ENCODE measurements around the gene PRSS8. TPM values are rescaled to one million over a fixed set of nuclear protein-coding genes. Genes with fewer than 3 reads are reported as not detected.
A peak's percentile ranks its signal among the peaks of the same experiment; 100 is the strongest.

PRSS8 gene
- total RNA-seq, 2 experiments from 2014 or later: not detected

- no peak for DNase-seq
- Mint-ChIP-seq H3K36me3 (ENCODE audit: low read depth) (peaks cover 5% of the 10 kb centered on the region), H3K9me3 (no peaks in the 10 kb centered on the region), H3K4me3 (no peak overlapping the region), H3K27ac (no peak overlapping the region), H3K27me3 (no peaks in the 10 kb centered on the region), H3K4me1 (peaks cover 1% of the 10 kb centered on the region)
- ChIA-PET POLR2A (interaction anchor here (1.7 kb wide), 2 partner anchors 14 to 48 kb away, joined by 4 to 6 read pairs; partner anchors contain the start of genes FUS and KAT8), CTCF (interaction anchor here (0.6 to 1.6 kb wide), 2 partner anchors 10 kb away, joined by 3 to 7 read pairs; no protein-coding TSS in a partner anchor)
These were observed 3.7 kb downstream of the PRSS8 start for GRCh38 chr16:31131841-31132271.

GRCh38 chr16:31131416-31131815, 4.1 kb downstream of the PRSS8 start:
- Mint-ChIP-seq H3K4me3 (no peak overlapping the region), H3K27ac (no peak overlapping the region), H3K4me1 (peaks cover 1% of the 10 kb centered on the region), H3K27me3 (no peaks in the 10 kb centered on the region), H3K9me3 (no peaks in the 10 kb centered on the region), H3K36me3 (ENCODE audit: low read depth) (peaks cover 5% of the 10 kb centered on the region)
- CTCF ChIA-PET: interaction anchor here (0.6 kb wide), 1 partner anchor 10 kb away, joined by 3 read pairs; no protein-coding TSS in a partner anchor
- no peak for DNase-seq
- POLR2A ChIA-PET: interaction anchor here (1.7 kb wide), 2 partner anchors 13 to 49 kb away, joined by 4 to 6 read pairs; partner anchors contain the start of genes FUS and KAT8

DNA sequence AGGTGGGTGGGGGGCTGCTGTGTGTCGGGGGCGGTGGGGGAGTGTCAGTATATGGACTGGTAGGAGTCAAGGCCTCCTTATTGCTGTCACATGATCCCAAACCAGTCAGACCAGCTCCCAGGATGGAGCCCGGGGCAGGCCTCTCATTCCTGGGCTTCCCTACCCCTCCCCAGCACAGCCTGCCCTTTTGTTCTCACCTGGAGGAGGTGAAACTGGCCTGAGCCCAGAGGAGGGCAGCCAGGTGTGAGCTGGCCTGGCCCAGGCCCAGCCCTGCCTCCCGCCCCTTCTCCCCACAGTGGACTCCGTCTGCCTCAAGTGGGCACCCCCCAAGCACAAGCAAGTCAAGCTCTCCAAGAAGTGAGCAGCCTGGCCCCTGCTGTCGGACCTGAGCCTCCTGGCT, 4.6 kb downstream of the PRSS8 start:
- CTCF ChIA-PET: no interaction called here
- POLR2A ChIA-PET: interaction anchor here (1.7 to 2.0 kb wide), 3 partner anchors 11 to 49 kb away, joined by 4 to 7 read pairs (median 6); partner anchors contain the start of genes FUS and KAT8
- no peaks in the 10 kb centered on the region for H3K27me3 Mint-ChIP-seq

DNA sequence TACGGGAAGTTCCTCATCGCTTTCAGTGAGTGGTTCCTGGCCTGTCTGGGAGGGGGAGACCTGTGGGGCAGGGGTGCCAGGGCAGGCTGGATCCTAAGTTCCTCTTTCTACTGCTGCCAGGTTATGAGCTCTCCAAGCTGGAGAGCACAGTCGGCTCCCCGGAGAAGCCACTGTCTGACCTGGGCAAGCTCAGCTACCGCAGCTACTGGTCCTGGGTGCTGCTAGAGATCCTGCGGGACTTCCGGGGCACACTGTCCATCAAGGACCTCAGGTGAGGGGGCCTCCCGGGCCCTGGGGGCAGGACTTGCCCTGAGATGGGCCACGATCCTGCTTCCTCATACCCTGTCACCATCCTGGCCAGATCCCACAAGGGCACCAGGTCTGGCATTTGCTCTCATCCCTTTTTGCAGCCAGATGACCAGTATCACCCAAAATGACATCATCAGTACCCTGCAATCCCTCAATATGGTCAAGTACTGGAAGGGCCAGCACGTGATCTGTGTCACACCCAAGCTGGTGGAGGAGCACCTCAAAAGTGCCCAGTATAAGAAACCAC, 5.1 kb downstream of the PRSS8 start:
- no peak overlapping the region for H3K27ac Mint-ChIP-seq
- H3K4me1 Mint-ChIP-seq: peaks cover 1% of the 10 kb centered on the region
- no peak for DNase-seq
- H3K9me3 Mint-ChIP-seq: no peaks in the 10 kb centered on the region
- H3K36me3 Mint-ChIP-seq (ENCODE audit: low read depth): peaks cover 13% of the 10 kb centered on the region
- POLR2A ChIA-PET: interaction anchor here (1.7 to 2.0 kb wide), 3 partner anchors 11 to 50 kb away, joined by 4 to 7 read pairs (median 6); partner anchors contain the start of genes FUS and KAT8
- no peaks in the 10 kb centered on the region for H3K27me3 Mint-ChIP-seq
- CTCF ChIA-PET: interaction anchor here (1.3 kb wide), 1 partner anchor 13 kb away, joined by 4 read pairs; the partner anchor contains the start of gene KAT8
- no peak overlapping the region for H3K4me3 Mint-ChIP-seq

More for the DNA sequence above, 4.6 kb downstream of the PRSS8 start:
- no peaks in the 10 kb centered on the region for H3K9me3 Mint-ChIP-seq
- H3K27ac Mint-ChIP-seq: no peak overlapping the region
- H3K4me3 Mint-ChIP-seq: no peak overlapping the region
- peaks cover 10% of the 10 kb centered on the region for H3K36me3 Mint-ChIP-seq (ENCODE audit: low read depth)
- DNase-seq: no peak
- H3K4me1 Mint-ChIP-seq: peaks cover 1% of the 10 kb centered on the region

GRCh38 chr16:31129568-31130335, 5.8 kb downstream of the PRSS8 start:
- DNase-seq: no peak
- H3K27ac Mint-ChIP-seq: no peak overlapping the region
- peaks cover 13% of the 10 kb centered on the region for H3K36me3 Mint-ChIP-seq (ENCODE audit: low read depth)
- H3K4me3 Mint-ChIP-seq: no peak overlapping the region
- ChIA-PET POLR2A (interaction anchor here (1.9 to 2.0 kb wide), 2 partner anchors 12 kb away, joined by 4 to 7 read pairs; partner anchors contain the start of gene KAT8), CTCF (interaction anchor here (1.3 to 1.8 kb wide), 2 partner anchors 12 to 13 kb away, joined by 4 to 11 read pairs; partner anchors contain the start of gene KAT8)
- no peaks in the 10 kb centered on the region for H3K9me3 Mint-ChIP-seq
- no peaks in the 10 kb centered on the region for H3K27me3 Mint-ChIP-seq
- H3K4me1 Mint-ChIP-seq: peaks cover 1% of the 10 kb centered on the region

GRCh38 chr16:31128711-31129567, 6.6 kb downstream of the PRSS8 start:
- H3K4me1 Mint-ChIP-seq: peaks cover 1% of the 10 kb centered on the region
- H3K27me3 Mint-ChIP-seq: no peaks in the 10 kb centered on the region
- peaks cover 14% of the 10 kb centered on the region for H3K36me3 Mint-ChIP-seq (ENCODE audit: low read depth)
- H3K9me3 Mint-ChIP-seq: no peaks in the 10 kb centered on the region
- H3K4me3 Mint-ChIP-seq: no peak overlapping the region
- ChIA-PET POLR2A (interaction anchor here (1.9 to 2.0 kb wide), 2 partner anchors 11 to 13 kb away, joined by 4 to 7 read pairs; partner anchors contain the start of gene KAT8), CTCF (interaction anchor here (1.3 to 1.8 kb wide), 2 partner anchors 12 to 13 kb away, joined by 4 to 11 read pairs; partner anchors contain the start of gene KAT8)
- no peak for DNase-seq
- H3K27ac Mint-ChIP-seq: peak overlapping the region; percentile 58

DNA sequence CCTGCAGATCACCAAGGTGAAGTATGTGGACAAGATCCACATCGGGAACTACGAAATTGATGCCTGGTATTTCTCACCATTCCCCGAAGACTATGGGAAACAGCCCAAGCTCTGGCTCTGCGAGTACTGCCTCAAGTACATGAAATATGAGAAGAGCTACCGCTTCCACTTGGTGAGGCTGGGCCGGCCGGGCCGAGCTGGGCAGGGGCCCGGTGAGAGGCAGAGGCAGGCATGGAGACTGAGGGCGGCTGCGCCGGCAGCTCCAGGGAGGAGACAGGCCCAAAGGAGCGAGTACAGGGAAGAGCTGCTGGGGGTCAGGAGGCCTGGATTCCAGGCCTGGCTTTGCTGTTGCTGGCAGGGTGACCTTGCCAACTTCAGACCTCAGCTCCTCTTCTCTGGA, 8.3 kb downstream of the PRSS8 start:
- no peak for DNase-seq
- Mint-ChIP-seq H3K27ac (no peak overlapping the region), H3K36me3 (ENCODE audit: low read depth) (peaks cover 16% of the 10 kb centered on the region), H3K4me3 (no peak overlapping the region), H3K27me3 (no peaks in the 10 kb centered on the region), H3K4me1 (peaks cover 1% of the 10 kb centered on the region), H3K9me3 (no peaks in the 10 kb centered on the region)
- ChIA-PET CTCF (interaction anchor here (0.9 to 1.6 kb wide), 2 partner anchors 15 to 143 kb away, joined by 3 to 4 read pairs; no protein-coding TSS in a partner anchor), POLR2A (interaction anchor here (1.1 kb wide), 2 partner anchors 10 to 15 kb away, joined by 3 to 4 read pairs; partner anchors contain the start of gene KAT8)

DNA sequence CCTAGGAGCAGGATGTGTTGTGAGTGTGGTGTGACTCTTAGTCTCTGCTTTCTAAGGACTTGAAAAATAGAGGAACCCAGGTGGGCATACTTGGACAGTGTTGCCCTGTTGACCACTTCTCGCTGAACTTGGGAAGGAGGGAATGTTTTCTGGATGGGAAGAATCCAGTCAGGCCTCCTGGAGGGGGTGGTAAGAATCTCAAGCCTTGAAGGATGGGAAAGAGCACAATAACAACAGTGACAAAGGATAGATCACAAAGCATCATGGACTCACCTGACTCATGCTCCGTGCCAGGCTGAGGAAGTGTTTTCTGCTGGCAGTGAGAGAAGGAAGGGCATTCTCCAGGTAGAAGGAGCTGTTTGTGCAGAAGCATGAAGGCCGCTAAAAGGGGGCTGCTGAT, 9.7 kb downstream of the PRSS8 start:
- H3K27ac Mint-ChIP-seq: no peak overlapping the region
- H3K36me3 Mint-ChIP-seq (ENCODE audit: low read depth): peaks cover 22% of the 10 kb centered on the region
- no peak for DNase-seq
- ChIA-PET CTCF (interaction anchor here (1.4 to 1.6 kb wide), 2 partner anchors 11 to 141 kb away, joined by 3 to 4 read pairs; no protein-coding TSS in a partner anchor), POLR2A (no interaction called here)
- H3K4me1 Mint-ChIP-seq: peaks cover 1% of the 10 kb centered on the region
- H3K4me3 Mint-ChIP-seq: no peak overlapping the region
- H3K27me3 Mint-ChIP-seq: no peaks in the 10 kb centered on the region
- H3K9me3 Mint-ChIP-seq: no peaks in the 10 kb centered on the region

DNA sequence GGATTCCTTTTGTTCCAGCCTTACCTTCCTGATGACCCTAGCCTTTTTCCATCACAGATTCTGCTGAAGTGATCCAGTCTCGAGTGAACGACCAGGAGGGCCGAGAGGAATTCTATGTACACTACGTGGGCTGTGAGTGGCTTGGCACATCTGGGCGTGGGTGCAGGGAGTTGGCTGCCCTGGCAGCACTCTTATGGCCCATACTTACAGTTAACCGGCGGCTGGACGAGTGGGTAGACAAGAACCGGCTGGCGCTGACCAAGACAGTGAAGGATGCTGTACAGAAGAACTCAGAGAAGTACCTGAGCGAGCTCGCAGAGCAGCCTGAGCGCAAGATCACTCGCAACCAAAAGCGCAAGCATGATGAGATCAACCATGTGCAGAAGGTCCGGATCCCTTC, 15.4 kb downstream of the PRSS8 start:
- CTCF ChIA-PET: interaction anchor here (7.2 kb wide), 1 partner anchor 23 kb away, joined by 71 read pairs; no protein-coding TSS in a partner anchor
- Mint-ChIP-seq H3K4me3 (no peak overlapping the region), H3K4me1 (peaks cover 20% of the 10 kb centered on the region), H3K36me3 (ENCODE audit: low read depth) (peaks cover 27% of the 10 kb centered on the region), H3K9me3 (no peaks in the 10 kb centered on the region), H3K27ac (no peak overlapping the region), H3K27me3 (no peaks in the 10 kb centered on the region)
- DNase-seq: no peak
- POLR2A ChIA-PET: interaction anchor here (1.6 kb wide), 1 partner anchor 60 kb away, joined by 8 read pairs; the partner anchor contains the start of gene FUS

DNA sequence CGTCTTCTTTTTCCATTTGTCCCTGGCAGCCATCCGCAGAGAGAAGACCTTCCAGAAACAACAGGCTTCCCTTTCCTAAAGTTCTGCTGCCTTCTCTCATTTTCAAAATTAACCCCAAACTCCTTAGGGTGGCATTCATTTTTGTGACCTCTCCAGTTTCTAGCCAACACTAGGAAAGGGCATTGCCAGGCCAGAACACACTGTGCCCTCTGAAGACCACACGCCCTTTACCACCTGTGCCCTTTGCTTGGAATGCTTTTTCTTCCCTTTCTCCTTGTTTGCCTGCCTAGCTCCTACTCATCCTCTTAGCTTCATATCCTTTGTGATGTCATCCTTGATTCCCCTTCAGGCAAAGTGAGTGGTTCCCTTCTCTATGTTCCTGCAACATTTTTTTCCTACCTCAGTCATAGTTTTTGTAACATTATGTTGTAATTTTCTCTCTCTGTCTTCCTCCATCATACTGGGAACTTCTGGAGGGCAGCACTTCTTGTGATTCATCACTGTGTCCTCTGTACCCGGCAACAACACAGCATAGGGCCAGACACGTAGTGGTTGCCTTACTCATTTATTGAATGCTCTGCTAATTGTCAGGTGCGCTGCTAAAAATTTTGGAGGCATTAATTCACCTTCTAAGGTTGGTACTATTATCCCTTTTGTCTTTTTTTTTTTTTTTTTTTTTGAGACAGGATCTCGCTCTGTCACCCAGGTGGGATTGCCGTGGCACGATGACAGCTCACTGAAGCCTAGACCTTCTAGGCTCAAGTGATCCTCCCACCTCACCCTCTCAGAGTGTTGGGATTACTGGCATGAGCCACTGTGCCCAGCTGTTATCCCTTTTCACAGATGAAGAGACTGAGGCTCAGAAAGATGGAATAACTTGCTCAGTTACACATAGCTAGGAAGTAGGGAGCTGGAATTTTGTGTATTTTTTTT, 17.0 kb downstream of the PRSS8 start:
- DNase-seq: no peak
- Mint-ChIP-seq H3K27ac (peak overlapping the region; percentile 78), H3K27me3 (no peaks in the 10 kb centered on the region), H3K9me3 (no peaks in the 10 kb centered on the region), H3K4me3 (peak overlapping the region; percentile 73), H3K4me1 (peaks cover 29% of the 10 kb centered on the region), H3K36me3 (ENCODE audit: low read depth) (peaks cover 22% of the 10 kb centered on the region)
- POLR2A ChIA-PET: interaction anchor here (0.8 to 2.5 kb wide), 17 partner anchors 10 to 583 kb away, joined by 3 to 43 read pairs (median 4); partner anchors contain the start of genes BCKDK, FUS, HSD3B7 and ZNF646
- CTCF ChIA-PET: interaction anchor here (0.8 to 7.2 kb wide), 9 partner anchors 11 to 325 kb away, joined by 3 to 71 read pairs (median 5); partner anchors contain the start of genes HSD3B7, ZNF646 and ZNF668
